ENCODE results near the gene CR2.
"Not testable (repeated sequence)": the region's sequence is repeated elsewhere in the genome, so short reads cannot be mapped to it uniquely, and the experiment has no call there.

Gene CR2

DNA sequence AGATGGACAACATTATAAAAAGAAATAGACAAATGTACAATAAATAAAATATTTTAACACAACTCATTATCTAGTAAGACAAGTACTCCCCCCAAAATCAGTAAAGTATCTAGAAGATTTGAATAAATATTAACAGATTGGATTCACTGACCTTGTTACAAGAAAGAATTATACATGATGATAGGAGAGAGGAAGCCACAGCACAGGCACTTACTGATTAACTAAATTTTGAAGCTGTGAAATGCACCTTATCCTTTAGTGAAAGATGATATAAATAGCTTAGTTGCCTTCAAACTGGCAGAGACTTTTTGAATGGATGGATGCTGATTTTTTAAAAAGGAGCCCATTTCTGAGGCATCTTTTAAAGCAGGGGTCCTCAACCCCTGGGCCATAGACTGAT, 50.3 kb downstream of the CR2 start:
- DNase-seq (ENCODE audit: low spot score), result no peak

DNA sequence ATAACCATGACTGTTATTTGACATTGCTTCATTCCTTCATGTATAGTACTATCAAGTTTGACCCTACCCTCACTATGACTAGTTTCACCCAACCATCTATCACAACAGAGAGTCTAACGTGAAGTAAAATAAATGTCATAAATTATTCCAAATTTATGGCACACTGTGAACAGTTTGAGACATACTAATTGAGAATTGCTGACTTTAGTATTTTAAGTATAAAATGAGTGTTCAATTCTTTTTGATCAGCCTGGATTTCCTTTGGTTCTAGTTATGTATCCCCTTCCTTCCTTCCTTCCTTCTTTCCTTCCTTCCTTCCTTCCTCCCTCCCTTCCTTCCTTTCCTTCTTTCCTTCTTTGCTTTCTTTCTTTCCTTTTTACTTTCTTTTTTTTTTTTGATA, 56.3 kb downstream of the CR2 start:
- DNase-seq (ENCODE audit: low spot score), result no peak

DNA sequence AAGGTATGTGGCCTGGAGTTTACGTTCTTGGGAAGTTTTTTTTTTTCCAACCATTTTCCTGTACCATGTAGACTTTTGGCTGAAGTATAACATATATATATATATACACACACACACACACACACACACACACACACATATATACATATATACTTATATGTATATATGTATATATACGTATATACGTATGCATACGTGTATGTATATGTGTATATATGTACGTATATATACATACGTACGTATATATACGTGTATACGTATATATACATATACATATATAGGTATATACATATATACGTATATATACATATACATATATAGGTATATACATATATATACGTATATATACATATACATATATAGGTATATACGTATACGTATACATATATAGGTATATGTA, 60.8 kb downstream of the CR2 start:
- no peak for DNase-seq (ENCODE audit: low spot score)

DNA sequence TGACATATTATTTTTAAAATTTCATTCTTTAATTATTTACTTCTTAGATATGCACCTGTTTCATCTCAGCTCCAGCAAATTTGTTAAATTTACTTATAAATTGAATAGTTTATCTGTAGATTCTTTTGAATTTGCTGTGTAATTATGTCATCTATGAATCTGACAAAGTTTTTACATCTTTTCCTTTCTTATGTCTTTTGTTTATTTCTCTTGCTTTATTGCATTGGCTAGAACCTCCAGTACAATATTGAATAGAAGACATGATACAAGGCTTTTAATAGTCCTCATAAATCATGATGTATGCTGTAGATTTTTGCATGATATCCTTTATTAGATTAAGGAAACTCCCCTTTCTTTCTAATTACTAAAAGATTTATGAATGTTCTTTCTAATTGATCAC, 62.6 kb downstream of the CR2 start:
- DNase-seq (ENCODE audit: low spot score), result no peak

DNA sequence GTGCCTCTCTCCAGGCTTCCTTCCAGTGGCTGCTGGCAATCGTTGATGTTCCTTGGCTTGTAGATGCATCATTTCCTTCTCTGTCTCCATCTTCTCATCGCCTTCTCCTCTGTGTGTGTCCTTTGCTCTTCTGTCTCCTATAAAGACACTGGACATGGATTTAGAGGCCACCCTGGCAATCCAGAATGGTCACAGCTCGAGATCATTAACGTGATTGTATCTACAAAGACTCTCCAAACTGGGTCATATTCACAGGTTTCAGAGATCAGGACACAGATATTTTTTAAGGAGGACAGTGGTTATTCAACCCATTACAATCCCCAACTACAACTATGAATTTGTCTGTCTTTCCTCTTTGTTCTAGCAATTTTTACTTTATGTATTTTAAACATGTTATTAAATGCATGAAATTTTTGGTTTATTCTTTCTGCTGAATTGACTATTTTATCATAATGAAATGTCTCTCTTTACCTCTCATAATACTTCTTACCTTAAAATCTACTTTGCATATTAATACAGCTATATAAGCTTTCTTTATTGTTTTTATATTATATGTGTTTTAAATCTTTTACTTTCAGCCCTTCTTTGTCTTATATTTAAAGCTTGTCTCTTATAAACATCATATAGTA, 64.6 kb downstream of the CR2 start:
- no peak for DNase-seq (ENCODE audit: low spot score)

DNA sequence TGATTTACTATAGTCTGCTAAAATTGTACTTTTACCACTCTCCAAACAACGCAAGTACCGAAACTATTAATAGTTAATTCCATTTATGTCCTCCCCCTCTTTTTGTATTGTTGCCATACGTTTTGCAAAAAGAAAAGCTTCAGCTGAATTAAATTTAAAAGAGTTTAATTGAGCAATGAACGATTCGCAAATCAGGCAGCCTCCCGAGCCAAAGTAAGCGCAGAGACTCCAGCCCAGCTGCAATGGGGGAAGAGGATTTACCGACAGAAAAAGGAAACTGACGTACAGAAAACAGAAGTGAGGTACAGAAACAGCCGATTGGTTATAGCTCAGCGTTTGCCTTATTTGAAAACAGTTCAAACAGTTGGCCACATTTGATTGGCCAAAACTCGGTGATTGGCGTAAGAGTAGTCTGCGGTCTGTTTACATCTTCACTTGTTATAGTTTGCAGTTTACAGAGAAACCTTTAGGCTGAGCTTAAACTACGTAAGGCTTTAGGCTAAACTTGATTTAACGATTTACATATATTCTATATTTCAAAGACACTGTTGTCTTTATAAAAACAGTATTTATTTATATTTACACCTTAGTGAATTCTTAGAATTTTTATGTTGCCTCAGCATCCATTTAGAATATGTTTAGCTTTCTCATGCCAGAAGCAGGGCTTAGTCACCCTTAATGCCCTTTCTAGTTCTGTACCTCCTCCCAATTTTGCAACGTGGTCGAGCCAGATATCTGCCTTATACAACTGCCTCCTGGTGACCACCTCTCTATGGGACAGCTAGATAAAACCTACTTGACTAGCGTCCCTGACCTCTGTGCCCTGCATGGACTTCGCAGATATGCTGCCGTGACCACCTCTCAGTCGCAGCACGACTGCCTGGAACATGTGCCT, 65.6 kb downstream of the CR2 start:
- peak; percentile 4 for DNase-seq (ENCODE audit: low spot score)

DNA sequence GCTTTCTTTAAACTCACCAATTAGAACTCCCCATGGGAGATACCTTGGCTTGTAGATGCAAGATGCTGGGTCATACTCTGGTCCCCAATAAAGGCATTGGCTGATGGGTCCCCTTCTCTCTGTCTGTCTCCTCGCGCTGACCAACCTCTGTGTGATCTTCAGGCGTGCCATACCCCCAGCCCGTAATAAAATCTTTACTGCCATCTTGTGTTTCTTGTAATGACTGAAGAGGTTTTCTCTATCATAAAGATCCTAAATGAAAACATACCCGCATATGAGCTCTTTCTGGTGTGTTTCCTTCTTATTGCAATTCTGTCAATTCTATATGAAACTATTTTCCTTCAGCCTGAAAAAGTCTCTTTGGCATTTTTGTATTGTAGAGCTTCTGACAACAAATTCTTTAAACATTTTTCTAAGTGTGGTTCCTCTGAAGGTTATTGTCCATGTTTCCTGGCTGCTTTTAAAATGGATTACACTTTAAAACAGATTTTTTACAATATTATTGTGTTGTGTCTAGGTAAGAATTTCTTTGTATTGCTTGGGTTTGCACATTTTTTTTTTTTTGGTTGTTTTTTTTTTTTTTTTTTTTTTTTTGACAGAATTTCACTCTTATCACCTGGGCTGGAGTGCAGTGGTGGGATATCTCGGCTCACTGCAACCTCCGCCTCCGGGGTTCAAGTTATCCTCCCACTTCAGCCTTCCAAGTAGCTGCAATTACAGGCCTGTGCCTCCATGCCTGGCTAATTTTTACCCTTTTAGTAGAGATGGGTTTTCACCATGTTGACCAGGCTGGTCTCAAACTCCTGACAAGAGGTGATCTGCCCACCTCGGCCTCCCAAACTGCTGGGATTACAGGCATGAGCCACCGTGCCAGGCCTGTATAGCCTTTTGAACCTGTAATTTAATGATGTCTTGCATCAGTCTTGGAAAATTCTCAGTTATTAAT, 66.5 kb downstream of the CR2 start:
- DNase-seq (ENCODE audit: low spot score), result not testable (repeated sequence)

DNA sequence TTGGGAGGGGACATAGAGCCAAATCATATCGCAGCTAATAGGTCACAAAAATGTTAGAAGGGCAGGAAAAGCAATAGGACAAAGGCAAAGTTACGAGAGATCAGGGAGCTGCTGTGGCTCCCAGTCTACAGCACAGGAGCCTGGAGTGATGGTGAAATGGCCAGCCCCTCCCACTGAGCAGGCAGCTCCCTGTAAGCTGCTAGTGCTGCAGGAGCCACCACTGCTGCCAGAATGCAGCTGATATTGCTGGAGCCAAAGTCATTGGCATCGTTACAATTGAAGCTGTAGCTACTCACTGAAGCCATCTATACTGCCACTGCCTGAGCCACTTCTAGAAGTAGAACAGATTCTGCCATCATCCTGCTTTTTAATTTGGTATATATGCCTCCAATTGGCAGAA, 71.1 kb downstream of the CR2 start:
- DNase-seq (ENCODE audit: low spot score), result not testable (repeated sequence)

DNA sequence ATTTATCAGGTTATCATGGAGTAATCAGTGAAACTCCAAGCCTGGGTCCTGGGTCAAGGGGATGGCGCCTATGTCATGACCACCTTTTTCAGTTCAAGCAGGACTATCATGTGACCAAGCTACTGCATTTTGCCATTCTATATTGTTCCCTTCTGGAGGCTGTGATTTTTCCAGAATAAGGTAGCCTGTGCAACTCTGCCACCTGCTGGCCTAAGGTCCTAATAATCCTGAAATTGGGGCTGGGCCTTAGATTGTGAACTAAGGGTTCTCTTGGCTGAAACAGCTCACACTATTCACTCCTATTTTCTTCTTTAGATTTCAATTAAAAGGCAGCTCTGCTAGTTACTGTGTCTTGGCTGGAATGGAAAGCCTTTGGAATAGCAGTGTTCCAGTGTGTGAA, 74.3 kb downstream of the CR2 start:
- DNase-seq (ENCODE audit: low spot score), result not testable (repeated sequence)

DNA sequence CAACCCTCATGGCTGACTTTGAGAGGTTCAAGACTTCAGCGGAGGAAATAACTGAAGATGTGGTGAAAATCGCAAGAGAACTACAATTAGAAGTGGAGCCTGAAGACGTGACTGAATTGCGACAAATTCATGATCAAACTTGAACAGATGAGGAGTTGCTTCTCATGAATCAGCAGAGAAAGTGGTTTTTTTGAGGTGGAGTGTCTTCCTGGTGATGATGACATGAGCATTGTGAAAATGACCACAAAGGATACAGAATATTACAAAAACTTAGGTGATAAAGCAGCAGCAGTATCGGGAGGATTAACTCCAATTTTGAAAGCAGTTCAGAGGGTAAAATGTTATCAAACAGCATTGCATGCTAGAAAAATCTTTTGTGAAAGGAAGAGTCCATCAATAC, 82.1 kb downstream of the CR2 start:
- DNase-seq (ENCODE audit: low spot score), result not testable (repeated sequence)
